Activated CD4-positive, alpha-beta memory T cell treated with anti-CD3 and anti-CD28 coated beads for 36 hours (primary cell): ENCODE results near the gene SORL1. TPM values are rescaled to one million over a fixed set of nuclear protein-coding genes. Genes with fewer than 3 reads are reported as not detected.
A peak's percentile ranks its signal among the peaks of the same experiment; 100 is the strongest.
"Not testable (repeated sequence)": the region's sequence is repeated elsewhere in the genome, so short reads cannot be mapped to it uniquely, and the experiment has no call there.

Experiments
- CTCF ChIA-PET: fragments of 350-600 bp; sonication (Branson Sonifier 250); formaldehyde crosslinking; loops from one replicate; lab custom pipeline; 2021; ENCODE audit warnings: antibody characterized with exemption, inconsistent platforms; lab: Charles Lee
- POLR2A ChIA-PET: fragments of 350-600 bp; sonication (Branson Sonifier 250); formaldehyde crosslinking; loops from one replicate; lab custom pipeline; 2021; ENCODE audit warnings: antibody characterized with exemption; lab: Charles Lee
- DNase-seq: peaks from one replicate; pipeline ENCODE4 v3.0.0-alpha.2; 2020
- H3K27ac Mint-ChIP-seq: one replicate; pipeline ENCODE4 v1.8.0; 2021; ENCODE audit warnings: mixed read lengths
- H3K27me3 Mint-ChIP-seq: one replicate; pipeline ENCODE4 v1.8.0; 2021; ENCODE audit warnings: mixed read lengths
- H3K36me3 Mint-ChIP-seq: one replicate; pipeline ENCODE4 v1.8.0; 2021; ENCODE audit warnings: mixed read lengths
- H3K4me1 Mint-ChIP-seq: one replicate; pipeline ENCODE4 v1.8.0; 2021; ENCODE audit warnings: low read depth, mixed read lengths
- H3K4me3 Mint-ChIP-seq: one replicate; pipeline ENCODE4 v1.8.0; 2021; ENCODE audit warnings: mild to moderate bottlenecking, mixed read lengths
- H3K9me3 Mint-ChIP-seq: one replicate; pipeline ENCODE4 v1.8.0; 2021; ENCODE audit warnings: mixed read lengths
- intact Hi-C: fragments of 100-400 bp; cut with micrococcal nuclease; formaldehyde crosslinking; loops from one replicate; pipeline ENCODE4 v1.15.1; 2023
- total RNA-seq, 2 experiments: library from RNA; stranded (reverse); gene quantifications; one replicate each; pipeline ENCODE4 v1.2.3, GENCODE V29; 2021

SORL1 gene
- total RNA-seq, 2 experiments from 2014 or later: 48.1 to 49.3 TPM

- CTCF ChIA-PET: no interaction called here
- no peak for DNase-seq
- Mint-ChIP-seq H3K4me3 (no peak overlapping the region), H3K27me3 (no peaks in the 10 kb centered on the region), H3K27ac (no peak overlapping the region), H3K9me3 (no peaks in the 10 kb centered on the region), H3K4me1 (no peaks in the 10 kb centered on the region), H3K36me3 (peaks cover 13% of the 10 kb centered on the region)
- POLR2A ChIA-PET: no interaction called here
- intact Hi-C loops: no loop called here
These were observed 182.2 kb downstream of the SORL1 start for GRCh38 chr11:121634273-121634672.

GRCh38 chr11:121634889-121635288 lies 182.8 kb downstream of the SORL1 start:
- Mint-ChIP-seq H3K27ac (no peak overlapping the region), H3K9me3 (no peaks in the 10 kb centered on the region), H3K4me3 (no peak overlapping the region), H3K27me3 (no peaks in the 10 kb centered on the region), H3K36me3 (peaks cover 11% of the 10 kb centered on the region), H3K4me1 (no peaks in the 10 kb centered on the region)
- DNase-seq: no peak
- intact Hi-C loops: no loop called here
- ChIA-PET CTCF (no interaction called here), POLR2A (no interaction called here)

DNA sequence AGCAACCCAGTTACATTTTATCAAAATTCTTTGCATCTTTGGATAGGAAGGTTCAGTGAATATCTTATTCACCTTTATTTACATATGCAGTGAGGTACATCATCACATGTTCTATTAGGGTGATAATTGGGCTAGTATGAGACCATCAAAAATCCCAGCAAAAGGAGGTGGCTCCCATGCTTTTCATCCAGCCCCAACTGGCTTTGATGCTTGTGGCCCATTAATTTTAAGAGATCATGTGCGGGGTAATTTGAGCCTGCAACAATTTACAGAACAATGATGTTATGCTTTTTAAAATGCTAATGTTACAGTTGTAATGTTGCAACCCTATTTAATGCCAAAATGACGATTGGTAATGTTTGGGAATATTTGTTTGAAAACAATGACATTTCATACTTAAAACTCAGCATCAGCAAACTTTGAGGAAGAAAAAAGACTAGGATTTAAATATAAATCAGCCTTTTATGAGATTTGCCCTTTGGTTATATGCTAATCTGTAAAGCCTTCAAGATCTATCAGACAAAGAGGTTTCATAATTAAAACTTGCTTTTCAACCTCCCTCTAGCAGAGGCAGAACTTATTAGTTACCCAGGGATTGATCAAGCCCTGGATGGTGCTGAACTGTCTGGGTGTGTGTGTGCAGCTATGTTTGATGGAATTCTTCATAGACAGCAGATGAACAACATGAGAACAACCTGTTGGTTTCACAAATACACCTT lies 184.1 kb downstream of the SORL1 start:
- ChIA-PET POLR2A (no interaction called here), CTCF (no interaction called here)

GRCh38 chr11:121636800-121637176 lies 184.7 kb downstream of the SORL1 start:
- no peaks in the 10 kb centered on the region for H3K9me3 Mint-ChIP-seq
- intact Hi-C loops: no loop called here
- no peak overlapping the region for H3K27ac Mint-ChIP-seq
- peaks cover 4% of the 10 kb centered on the region for H3K36me3 Mint-ChIP-seq
- H3K4me3 Mint-ChIP-seq: no peak overlapping the region
- no peak for DNase-seq
- no peaks in the 10 kb centered on the region for H3K27me3 Mint-ChIP-seq
- POLR2A ChIA-PET: no interaction called here
- CTCF ChIA-PET: no interaction called here
- no peaks in the 10 kb centered on the region for H3K4me1 Mint-ChIP-seq

More for the DNA sequence above, 184.1 kb downstream of the SORL1 start:
- Mint-ChIP-seq H3K27ac (no peak overlapping the region), H3K27me3 (no peaks in the 10 kb centered on the region), H3K9me3 (no peaks in the 10 kb centered on the region), H3K36me3 (peaks cover 5% of the 10 kb centered on the region), H3K4me1 (no peaks in the 10 kb centered on the region), H3K4me3 (no peak overlapping the region)
- intact Hi-C loops: no loop called here
- no peak for DNase-seq

- H3K36me3 Mint-ChIP-seq, POLR2A ChIA-PET, H3K27ac Mint-ChIP-seq: not testable (repeated sequence)
These were observed 185.5 kb downstream of the SORL1 start for GRCh38 chr11:121637587-121637986.

DNA sequence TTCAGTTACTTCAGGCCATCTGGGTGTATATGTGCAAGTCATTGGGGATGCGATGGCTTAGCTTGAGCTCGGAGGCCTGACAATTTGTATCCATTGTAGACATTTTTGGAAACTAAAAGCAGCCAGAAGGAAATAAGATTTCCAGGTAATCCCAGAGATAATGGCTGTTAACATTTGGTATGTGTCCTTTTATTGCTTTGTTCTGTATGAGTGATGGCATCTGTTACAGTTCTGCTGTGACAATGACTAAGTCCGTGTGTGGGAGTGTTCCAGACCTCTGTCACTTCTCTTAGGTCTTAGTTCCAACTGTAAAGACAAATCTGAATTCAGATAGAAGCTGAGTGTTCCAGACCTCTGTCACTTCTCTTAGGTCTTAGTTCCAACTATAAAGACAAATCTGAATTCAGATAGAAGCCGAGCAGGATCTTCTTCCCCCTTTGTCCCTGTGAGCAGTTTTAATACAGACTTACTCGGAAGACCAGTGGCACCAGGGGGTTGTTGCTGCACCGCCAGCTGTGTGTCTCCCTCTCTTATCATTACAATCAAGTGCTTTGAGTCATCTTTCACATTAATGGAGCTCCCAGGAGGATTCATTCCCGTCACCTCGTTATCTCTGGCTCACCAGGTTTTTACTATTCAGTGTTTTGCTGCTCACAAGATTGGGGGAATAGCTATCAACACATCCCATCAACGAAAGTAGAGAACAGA lies 191.5 kb downstream of the SORL1 start:
- H3K27ac Mint-ChIP-seq: no peak overlapping the region
- intact Hi-C loops: no loop called here
- POLR2A ChIA-PET: no interaction called here
- DNase-seq: no peak
- H3K36me3 Mint-ChIP-seq: no peaks in the 10 kb centered on the region
- no peaks in the 10 kb centered on the region for H3K9me3 Mint-ChIP-seq
- CTCF ChIA-PET: no interaction called here
- H3K4me3 Mint-ChIP-seq: no peak overlapping the region
- no peaks in the 10 kb centered on the region for H3K27me3 Mint-ChIP-seq
- H3K4me1 Mint-ChIP-seq: peaks cover 2% of the 10 kb centered on the region

More at GRCh38 chr11:121637587-121637986, 185.5 kb downstream of the SORL1 start:
- intact Hi-C loops, DNase-seq, H3K4me1 Mint-ChIP-seq, CTCF ChIA-PET, H3K9me3 Mint-ChIP-seq, H3K4me3 Mint-ChIP-seq, H3K27me3 Mint-ChIP-seq: not testable (repeated sequence)

DNA sequence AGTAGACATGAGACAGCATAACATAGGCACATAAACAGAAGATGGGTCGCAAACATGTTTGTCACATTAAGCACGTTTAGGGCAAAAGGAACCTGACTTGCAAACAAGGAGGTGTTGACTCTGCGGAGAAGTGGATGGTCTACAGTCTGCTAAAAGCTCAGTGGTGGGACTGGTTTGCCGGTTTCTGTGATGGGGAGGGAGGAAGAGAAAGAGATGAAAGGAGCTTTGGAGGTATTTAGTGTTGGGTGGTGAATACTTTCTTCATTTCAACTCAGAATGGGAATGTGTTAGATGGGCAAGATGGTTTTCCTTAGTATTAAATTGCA lies 192.0 kb downstream of the SORL1 start:
- intact Hi-C loops: no loop called here
- Mint-ChIP-seq H3K27me3 (no peaks in the 10 kb centered on the region), H3K4me1 (peaks cover 2% of the 10 kb centered on the region), H3K36me3 (no peaks in the 10 kb centered on the region), H3K4me3 (no peak overlapping the region), H3K27ac (no peak overlapping the region), H3K9me3 (no peaks in the 10 kb centered on the region)
- DNase-seq: no peak
- ChIA-PET POLR2A (no interaction called here), CTCF (no interaction called here)

GRCh38 chr11:121645001-121645400 lies 192.9 kb downstream of the SORL1 start:
- Mint-ChIP-seq H3K36me3 (no peaks in the 10 kb centered on the region), H3K4me3 (no peak overlapping the region), H3K9me3 (no peaks in the 10 kb centered on the region), H3K27me3 (no peaks in the 10 kb centered on the region), H3K27ac (no peak overlapping the region), H3K4me1 (peaks cover 8% of the 10 kb centered on the region)
- DNase-seq: no peak
- ChIA-PET CTCF (interaction anchor here (1.6 kb wide), 1 partner anchor 10 kb away, joined by 5 read pairs; no protein-coding TSS in a partner anchor), POLR2A (no interaction called here)
- intact Hi-C loops: no loop called here

DNA sequence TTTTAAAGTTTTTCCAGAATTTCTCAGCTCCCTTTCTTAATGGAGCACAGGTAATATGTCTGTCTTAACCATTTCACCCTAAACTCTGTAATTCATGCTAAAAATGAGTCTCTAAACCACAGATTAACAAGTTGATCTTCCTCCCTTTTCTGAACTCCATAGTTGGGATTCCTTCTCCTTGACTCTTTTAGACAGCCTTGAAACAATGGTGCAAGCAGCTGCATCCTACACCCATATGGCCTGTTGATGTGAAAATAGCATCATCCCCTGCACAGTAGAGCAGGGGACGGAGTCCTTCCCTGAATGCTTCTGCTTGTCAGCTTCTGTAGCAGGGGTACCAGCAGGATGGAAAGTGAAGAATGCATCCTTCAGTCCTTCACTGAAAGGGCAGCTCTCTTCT lies 193.5 kb downstream of the SORL1 start:
- Mint-ChIP-seq H3K4me3 (no peak overlapping the region), H3K36me3 (no peaks in the 10 kb centered on the region), H3K9me3 (no peaks in the 10 kb centered on the region), H3K27ac (no peak overlapping the region), H3K27me3 (no peaks in the 10 kb centered on the region), H3K4me1 (peaks cover 14% of the 10 kb centered on the region)
- ChIA-PET POLR2A (no interaction called here), CTCF (interaction anchor here (1.6 kb wide), 1 partner anchor 9 kb away, joined by 5 read pairs; no protein-coding TSS in a partner anchor)
- intact Hi-C loops: no loop called here
- no peak for DNase-seq

- ChIA-PET CTCF (interaction anchor here (1.7 kb wide), 1 partner anchor 8 kb away, joined by 5 read pairs; no protein-coding TSS in a partner anchor), POLR2A (no interaction called here)
- no peaks in the 10 kb centered on the region for H3K9me3 Mint-ChIP-seq
- no peak overlapping the region for H3K4me3 Mint-ChIP-seq
- peaks cover 26% of the 10 kb centered on the region for H3K4me1 Mint-ChIP-seq
- no peaks in the 10 kb centered on the region for H3K36me3 Mint-ChIP-seq
- no peak for DNase-seq
- H3K27ac Mint-ChIP-seq: no peak overlapping the region
- intact Hi-C loops: no loop called here
- no peaks in the 10 kb centered on the region for H3K27me3 Mint-ChIP-seq
These were observed 196.2 kb downstream of the SORL1 start for GRCh38 chr11:121648306-121648705.

GRCh38 chr11:121649798-121650197 lies 197.7 kb downstream of the SORL1 start:
- intact Hi-C loops: loop anchor here (1.0 to 10.0 kb wide), 4 partner anchors 322 to 455 kb away; partner anchors contain the start of gene SC5D
- Mint-ChIP-seq H3K36me3 (no peaks in the 10 kb centered on the region), H3K9me3 (no peaks in the 10 kb centered on the region), H3K4me1 (peaks cover 24% of the 10 kb centered on the region), H3K27ac (no peak overlapping the region), H3K4me3 (no peak overlapping the region), H3K27me3 (no peaks in the 10 kb centered on the region)
- no peak for DNase-seq
- POLR2A ChIA-PET: no interaction called here
- CTCF ChIA-PET: no interaction called here

GRCh38 chr11:121650351-121651256 lies 198.5 kb downstream of the SORL1 start:
- Mint-ChIP-seq H3K36me3 (no peaks in the 10 kb centered on the region), H3K4me3 (peak overlapping the region; percentile 21), H3K27ac (peak overlapping the region; percentile 51), H3K9me3 (no peaks in the 10 kb centered on the region), H3K4me1 (peaks cover 28% of the 10 kb centered on the region), H3K27me3 (no peaks in the 10 kb centered on the region)
- peak; percentile 50 for DNase-seq
- intact Hi-C loops: loop anchor here (1.0 to 10.0 kb wide), 4 partner anchors 323 to 454 kb away; partner anchors contain the start of gene SC5D
- ChIA-PET POLR2A (no interaction called here), CTCF (no interaction called here)
